GM12878 (cell line): ENCODE results near the gene DNMT1. TPM values are rescaled to one million over a fixed set of nuclear protein-coding genes. Genes with fewer than 3 reads are reported as not detected.

Experiments used
- BRCA1 ChIP-seq: IDR thresholded peaks from 2 replicates; pipeline ENCODE4 v1.6.1; 2011; ENCODE audit warnings: low read depth, low read length, improper control_type of control experiment
- CEBPZ ChIP-seq: fragments of 150-350 bp; IDR thresholded peaks from 2 replicates; pipeline ENCODE4 v1.6.1; 2016; ENCODE audit warnings: low read depth, low read length
- CHD1 ChIP-seq: IDR thresholded peaks from 2 replicates; pipeline ENCODE4 v1.6.1; 2012; ENCODE audit warnings: low read depth, low read length, improper control_type of control experiment
- CHD2 ChIP-seq: IDR thresholded peaks from 2 replicates; pipeline ENCODE4 v1.6.1; 2011; ENCODE audit warnings: low read depth, low read length, improper control_type of control experiment, borderline replicate concordance
- ELK1 ChIP-seq: IDR thresholded peaks from 2 replicates; pipeline ENCODE4 v1.6.1; 2012; ENCODE audit warnings: low read depth, low read length, improper control_type of control experiment
- HDAC2 ChIP-seq: fragments of 200-600 bp; sonication (generic); IDR thresholded peaks from 2 replicates; pipeline ENCODE4 v1.6.1; 2017
- HDGF ChIP-seq: fragments of 450-650 bp; IDR thresholded peaks from 2 replicates; pipeline ENCODE4 v1.6.1; 2016; ENCODE audit warnings: antibody characterized with exemption
- IRF5 ChIP-seq: fragments of 450-650 bp; IDR thresholded peaks from 2 replicates; pipeline ENCODE4 v1.6.1; 2017; ENCODE audit warnings: borderline replicate concordance
- NFYA ChIP-seq: IDR thresholded peaks from 2 replicates; pipeline ENCODE4 v1.6.1; 2011; ENCODE audit warnings: low read depth, mild to moderate bottlenecking, low read length, improper control_type of control experiment, borderline replicate concordance
- PBX3 ChIP-seq: IDR thresholded peaks from 2 replicates; pipeline ENCODE4 v1.6.1; 2011; ENCODE audit warnings: mild to moderate bottlenecking, low read depth, low read length, moderate library complexity; ENCODE audit not compliant: insufficient replicate concordance
- RB1 ChIP-seq: fragments of 450-650 bp; formaldehyde crosslinking; IDR thresholded peaks from 2 replicates; pipeline ENCODE4 v1.6.1; 2017; ENCODE audit warnings: mild to moderate bottlenecking, borderline replicate concordance
- STAT3 ChIP-seq: IDR thresholded peaks from 2 replicates; pipeline ENCODE4 v1.6.1; 2011; ENCODE audit warnings: low read depth, low read length, improper control_type of control experiment
- TCF12 ChIP-seq: IDR thresholded peaks from 2 replicates; pipeline ENCODE4 v1.6.1; 2011; ENCODE audit warnings: low read depth, mild to moderate bottlenecking, low read length
- ZBTB33 ChIP-seq: fragments of 450-650 bp; IDR thresholded peaks from 2 replicates; pipeline ENCODE4 v1.6.1; 2017; ENCODE audit warnings: mild to moderate bottlenecking
- ZNF274 ChIP-seq: IDR thresholded peaks from one replicate; pipeline ENCODE4 v1.8.0; 2011; ENCODE audit not compliant: insufficient read length, insufficient read depth
- polyA plus RNA-seq, 11 experiments: library from polyadenylated mRNA; depleted of rRNA in 4 of 11; unstranded in 6 of 11; stranded (reverse) in 5 of 11; fragments of >200 nt; fragmentation: Nextera tagmentation in 4 of 11; fragmentation: Illumina TruSeq in 1 of 11; extraction: Ambion mirVana in 4 of 11; extraction: Trizol in 1 of 11; gene quantifications; 1 replicate in 1 of 11; 2 replicates in 10 of 11; pipeline versions ENCODE4 v1.2.1 to v1.2.3, GENCODE V29; 2011 to 2016; ENCODE audit warnings: inconsistent platforms in 2 of 11, missing spikeins in 2 of 11, low read depth in 1 of 11
- total RNA-seq, 4 experiments: library from RNA; depleted of rRNA in 3 of 4; stranded (reverse); fragments of >200 nt in 3 of 4; fragmentation: Illumina TruSeq in 1 of 4; extraction: Trizol in 1 of 4; gene quantifications; 2 replicates each; pipeline versions ENCODE4 v1.2.1 to v1.2.3, GENCODE V29; 2013 to 2021
- TF ChIP-seq, protein P1 (sequence below): fragments of 450-650 bp; IDR thresholded peaks from 2 replicates; pipeline ENCODE4 v1.6.1; 2016; ENCODE audit warnings: mild to moderate bottlenecking, moderate library complexity, borderline replicate concordance

Gene DNMT1
- total and polyA plus RNA-seq, 10 of the 15 experiments (the other 5 are each of a cell fraction or from before 2014, with no cell fraction given) = 70.0 to 290 (median 133) TPM

- TF ChIP-seq, protein P1, sequence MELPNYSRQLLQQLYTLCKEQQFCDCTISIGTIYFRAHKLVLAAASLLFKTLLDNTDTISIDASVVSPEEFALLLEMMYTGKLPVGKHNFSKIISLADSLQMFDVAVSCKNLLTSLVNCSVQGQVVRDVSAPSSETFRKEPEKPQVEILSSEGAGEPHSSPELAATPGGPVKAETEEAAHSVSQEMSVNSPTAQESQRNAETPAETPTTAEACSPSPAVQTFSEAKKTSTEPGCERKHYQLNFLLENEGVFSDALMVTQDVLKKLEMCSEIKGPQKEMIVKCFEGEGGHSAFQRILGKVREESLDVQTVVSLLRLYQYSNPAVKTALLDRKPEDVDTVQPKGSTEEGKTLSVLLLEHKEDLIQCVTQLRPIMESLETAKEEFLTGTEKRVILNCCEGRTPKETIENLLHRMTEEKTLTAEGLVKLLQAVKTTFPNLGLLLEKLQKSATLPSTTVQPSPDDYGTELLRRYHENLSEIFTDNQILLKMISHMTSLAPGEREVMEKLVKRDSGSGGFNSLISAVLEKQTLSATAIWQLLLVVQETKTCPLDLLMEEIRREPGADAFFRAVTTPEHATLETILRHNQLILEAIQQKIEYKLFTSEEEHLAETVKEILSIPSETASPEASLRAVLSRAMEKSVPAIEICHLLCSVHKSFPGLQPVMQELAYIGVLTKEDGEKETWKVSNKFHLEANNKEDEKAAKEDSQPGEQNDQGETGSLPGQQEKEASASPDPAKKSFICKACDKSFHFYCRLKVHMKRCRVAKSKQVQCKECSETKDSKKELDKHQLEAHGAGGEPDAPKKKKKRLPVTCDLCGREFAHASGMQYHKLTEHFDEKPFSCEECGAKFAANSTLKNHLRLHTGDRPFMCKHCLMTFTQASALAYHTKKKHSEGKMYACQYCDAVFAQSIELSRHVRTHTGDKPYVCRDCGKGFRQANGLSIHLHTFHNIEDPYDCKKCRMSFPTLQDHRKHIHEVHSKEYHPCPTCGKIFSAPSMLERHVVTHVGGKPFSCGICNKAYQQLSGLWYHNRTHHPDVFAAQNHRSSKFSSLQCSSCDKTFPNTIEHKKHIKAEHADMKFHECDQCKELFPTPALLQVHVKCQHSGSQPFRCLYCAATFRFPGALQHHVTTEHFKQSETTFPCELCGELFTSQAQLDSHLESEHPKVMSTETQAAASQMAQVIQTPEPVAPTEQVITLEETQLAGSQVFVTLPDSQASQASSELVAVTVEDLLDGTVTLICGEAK = no peak
- TF ChIP-seq ELK1 (no peak), CHD2 (0 out of 2 replicates have a peak, but pooled peaks have one; percentile 31), HDAC2 (no peak), CEBPZ (no peak), HDGF (no peak; the same call in 1 of the 2 replicates), RB1 (no peak; the same call in 1 of the 2 replicates), IRF5 (no peak), NFYA (no peak), ZBTB33 (no peak), STAT3 (no peak), PBX3 (no peak), CHD1 (no peak), BRCA1 (no peak), ZNF274 (no peak), TCF12 (no peak)
Observed at GRCh38 chr19:10230173-10230860, 35.6 kb upstream of the DNMT1 start (continued).
